Stimulated activated CD8-positive, alpha-beta memory T cell treated with anti-CD3 and anti-CD28 coated beads, Interleukin-4, amount 100 ng/mL, for 1 hour (primary cell): ENCODE results near the gene CPEB4.

Source experiments
- DNase-seq, 2 donors: peaks; one replicate each; pipeline ENCODE4 v3.0.0-alpha.2; 2020; ENCODE audit warnings: low read depth in 2 of 2, low spot score in 1 of 2

CPEB4 gene

DNA sequence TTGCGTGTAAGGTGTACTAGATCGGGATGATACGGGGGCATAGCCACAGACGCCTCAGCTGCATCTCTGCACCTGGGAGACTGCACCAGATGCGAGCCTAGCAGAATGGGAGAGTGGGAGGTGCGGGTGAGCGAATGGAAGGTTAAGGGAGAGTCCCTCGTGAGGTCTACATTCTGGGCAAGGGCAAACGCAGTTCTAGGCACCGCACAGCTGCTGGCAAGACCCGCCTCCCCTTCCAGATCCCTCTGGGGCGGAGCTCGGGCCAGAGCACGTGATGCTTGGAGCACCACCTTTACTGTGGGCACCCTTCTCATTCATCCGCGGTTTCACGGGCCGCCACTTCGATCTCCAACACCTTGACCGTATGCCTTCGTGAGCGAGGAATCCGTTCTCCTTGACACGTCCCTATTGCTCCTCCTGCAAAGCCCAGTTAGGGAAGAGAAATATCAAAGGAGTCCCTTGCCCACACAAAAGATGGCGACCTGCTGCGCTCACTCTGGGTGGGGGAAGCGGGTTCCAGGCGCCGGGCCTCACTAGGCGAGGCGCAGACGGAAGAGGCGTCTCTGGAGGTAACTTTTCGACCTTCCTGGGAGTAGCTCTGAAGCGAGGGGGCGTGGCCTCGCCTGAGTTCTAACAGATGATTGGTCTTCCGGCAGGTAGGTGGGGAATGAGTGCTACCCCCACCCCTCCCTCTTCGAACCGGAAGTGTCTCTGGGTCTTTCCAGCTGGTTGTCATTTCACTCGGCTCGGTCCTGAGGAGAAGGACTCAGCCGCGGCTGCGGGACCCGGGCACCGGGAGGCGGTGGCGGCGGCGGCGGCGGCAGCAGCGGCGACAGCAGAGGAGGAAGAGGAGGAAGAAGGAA is at the start of gene CPEB4:
Gene CPEB4, plus strand, starts transcription at position 740 of the 863 bp plus-strand sequence. CDS start 1,385 bp downstream, outside the sequence.
- peak; percentile 89 to 94 for DNase-seq

- no peak for DNase-seq
Measured at GRCh38 chr5:173839117-173839713, 48.9 kb upstream of the CPEB4 start.

GRCh38 chr5:173840111-173840983 is 47.8 kb upstream of the CPEB4 start:
- DNase-seq: no peak

- DNase-seq: no peak
Measured at GRCh38 chr5:173841710-173842109, 46.4 kb upstream of the CPEB4 start.

- no peak for DNase-seq
Measured at GRCh38 chr5:173843794-173844193, 44.4 kb upstream of the CPEB4 start.

- no peak for DNase-seq
Measured at GRCh38 chr5:173845321-173845720, 42.8 kb upstream of the CPEB4 start.

GRCh38 chr5:173846929-173847501 is 41.1 kb upstream of the CPEB4 start:
- no peak for DNase-seq

GRCh38 chr5:173848986-173849596 is 39.1 kb upstream of the CPEB4 start:
- DNase-seq: no peak

GRCh38 chr5:173849908-173850307 is 38.2 kb upstream of the CPEB4 start:
- DNase-seq: no peak

GRCh38 chr5:173850659-173851058 is 37.5 kb upstream of the CPEB4 start:
- DNase-seq: no peak

DNA sequence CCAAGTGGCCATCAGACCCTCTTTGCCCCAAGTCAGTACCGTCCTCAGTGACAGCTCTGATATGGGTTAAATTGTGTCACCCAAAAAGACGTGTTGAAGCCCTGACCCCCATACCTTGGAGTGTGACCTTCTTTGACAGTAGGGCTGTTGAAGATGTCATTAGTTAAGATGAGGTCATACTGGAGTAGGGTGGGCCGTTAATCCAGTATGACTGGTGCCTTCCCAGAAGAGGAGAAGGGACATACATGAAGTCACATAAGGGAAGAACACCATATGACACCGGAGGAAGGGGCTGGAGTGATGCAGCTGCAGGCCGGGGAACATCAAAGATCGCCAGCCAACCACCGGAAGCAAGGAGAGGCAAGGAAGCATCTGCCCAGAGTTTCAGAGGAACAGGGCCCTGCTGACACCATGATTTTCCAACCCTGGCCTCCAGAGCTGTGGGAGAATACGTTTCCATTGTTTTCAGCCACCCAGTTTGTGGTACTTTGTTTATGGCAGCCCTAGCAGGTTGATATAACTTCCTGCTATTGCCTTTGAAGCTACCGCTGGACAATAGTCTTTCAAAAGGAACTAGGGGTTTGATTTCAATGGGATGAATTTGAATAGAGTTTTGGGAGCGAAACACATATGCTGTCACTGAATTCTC is 36.4 kb upstream of the CPEB4 start:
- no peak for DNase-seq

DNA sequence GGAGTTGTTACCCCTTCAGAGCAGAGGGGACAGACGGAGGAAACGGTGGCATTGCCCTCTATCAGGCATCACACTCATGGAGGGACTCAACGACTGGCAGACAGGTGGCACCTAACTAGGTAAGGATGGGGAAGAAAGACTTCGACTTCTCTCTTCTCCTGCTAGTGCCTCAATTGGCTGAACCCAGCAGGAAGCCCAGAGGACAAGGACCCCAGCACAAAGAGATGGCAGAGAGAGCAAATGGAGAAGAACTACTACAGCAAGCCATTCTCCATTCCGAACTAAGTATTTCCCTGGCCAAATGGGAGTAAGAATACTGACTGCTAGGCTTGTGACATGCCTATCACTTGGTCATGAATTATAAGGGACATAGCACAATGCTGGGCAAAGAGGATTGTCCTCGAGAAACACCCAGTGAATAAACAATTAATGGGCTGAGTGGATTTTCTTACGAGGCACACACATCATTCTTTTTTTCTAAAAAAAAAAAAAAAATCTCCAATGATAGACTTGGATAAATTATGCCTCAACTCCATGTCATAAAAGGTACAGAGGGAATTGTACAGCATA is 35.3 kb upstream of the CPEB4 start:
- no peak for DNase-seq

DNA sequence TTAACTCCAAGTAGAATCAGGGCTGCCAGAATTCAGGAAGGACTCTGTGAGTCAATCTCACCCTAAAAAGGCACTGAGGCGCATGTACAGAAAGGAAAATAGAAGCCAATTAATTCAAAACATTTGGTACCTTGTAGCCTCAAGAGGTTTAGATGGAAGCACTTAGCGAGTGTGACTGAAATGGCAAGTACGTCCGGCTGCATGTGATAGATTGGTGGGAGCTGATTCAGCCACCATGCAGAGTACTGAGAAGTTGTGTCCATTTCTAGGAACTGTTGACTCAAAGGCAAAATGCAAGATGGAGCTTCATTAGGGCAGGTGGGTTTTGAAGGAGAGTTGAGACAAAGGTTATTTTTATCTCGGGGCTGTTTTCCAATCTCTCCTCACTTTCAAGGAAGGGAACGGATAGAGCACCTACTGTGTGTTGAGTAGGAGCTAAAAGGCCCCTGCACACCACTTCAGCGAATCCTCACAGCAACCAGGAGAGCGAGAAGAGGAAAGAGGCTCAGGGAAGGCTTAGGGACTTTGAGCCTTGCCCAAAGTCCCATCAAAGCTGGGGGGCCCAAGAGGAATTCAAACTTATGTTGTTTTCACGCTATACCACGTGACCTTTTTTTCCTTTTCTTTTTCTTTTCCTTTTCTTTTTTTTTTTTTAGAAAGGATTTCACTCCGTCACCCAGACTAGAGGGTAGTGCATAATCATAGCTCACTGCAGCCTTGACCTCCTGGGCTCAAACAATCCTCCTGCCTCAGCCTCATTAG is 34.6 kb upstream of the CPEB4 start:
- no peak for DNase-seq

DNA sequence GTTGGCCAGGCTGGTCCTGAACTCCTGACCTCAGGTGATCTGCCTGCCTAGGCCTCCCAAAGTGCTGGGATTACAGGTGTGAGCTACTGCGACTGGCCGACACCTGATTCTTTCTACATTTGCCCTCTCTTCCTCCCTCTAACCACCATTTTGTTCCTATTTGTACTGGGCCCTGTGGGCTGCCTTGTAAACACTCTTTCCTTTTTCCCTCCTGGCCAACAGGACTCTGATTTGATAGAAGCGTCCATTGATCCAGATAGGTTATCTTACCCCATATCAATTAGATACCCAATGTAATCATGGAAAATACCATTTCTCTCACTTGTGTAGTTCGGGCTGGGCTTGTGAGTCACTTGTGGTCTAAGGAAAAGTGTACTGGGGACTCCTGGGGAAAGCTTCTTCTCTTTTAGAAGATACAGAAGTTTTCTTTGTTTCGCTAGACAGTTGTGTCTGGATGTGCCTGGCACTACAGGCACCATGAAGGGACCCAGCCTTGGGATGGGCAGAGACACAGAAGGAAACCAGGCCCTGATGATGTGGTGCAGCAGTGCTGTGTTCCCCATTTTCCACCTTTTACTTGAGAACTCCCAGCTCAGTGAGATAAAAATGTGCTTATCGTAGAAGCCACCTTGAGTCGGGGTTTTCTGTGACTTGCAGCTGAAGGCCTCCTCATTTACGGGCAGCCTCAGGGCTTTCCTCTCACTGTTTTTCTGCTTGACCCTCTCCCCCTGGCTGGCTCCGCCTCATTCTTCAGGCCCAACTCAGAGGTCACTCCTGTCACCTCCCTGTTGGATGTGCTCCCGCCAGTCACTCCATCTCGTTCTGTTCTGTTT is 32.8 kb upstream of the CPEB4 start:
- no peak for DNase-seq

DNA sequence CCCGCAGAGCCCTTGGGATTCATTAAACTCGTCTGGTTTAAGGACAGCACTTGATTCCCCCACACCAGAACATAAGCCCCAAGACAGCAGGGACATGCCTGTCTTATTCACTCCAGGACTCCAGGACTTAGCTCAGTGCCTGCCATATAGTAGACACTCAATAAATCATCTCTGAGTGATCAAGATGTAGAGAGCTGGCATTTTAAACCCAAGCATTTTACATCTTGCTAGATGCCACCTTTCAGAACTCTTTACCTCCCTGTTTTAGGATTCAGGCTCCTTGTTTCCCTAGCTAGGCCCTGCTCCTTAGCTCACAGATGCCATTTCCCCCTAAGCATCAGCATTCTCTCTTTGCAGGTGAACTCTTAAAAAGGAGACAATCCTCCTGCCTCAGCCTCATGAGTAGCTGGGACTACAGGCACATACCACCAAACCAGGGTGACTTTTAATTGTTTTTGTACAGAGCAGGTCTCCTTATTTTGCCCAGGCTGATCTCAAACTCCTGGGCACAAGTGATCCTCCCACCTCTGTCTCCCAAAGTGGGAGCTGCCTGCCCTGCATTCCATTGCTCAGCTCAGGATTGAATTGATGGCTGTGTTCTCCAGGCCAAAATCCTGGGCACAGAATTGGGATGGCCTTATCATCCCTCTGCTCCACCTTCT is 32.0 kb upstream of the CPEB4 start:
- no peak for DNase-seq

GRCh38 chr5:173857234-173857633 is 30.9 kb upstream of the CPEB4 start:
- no peak for DNase-seq

DNA sequence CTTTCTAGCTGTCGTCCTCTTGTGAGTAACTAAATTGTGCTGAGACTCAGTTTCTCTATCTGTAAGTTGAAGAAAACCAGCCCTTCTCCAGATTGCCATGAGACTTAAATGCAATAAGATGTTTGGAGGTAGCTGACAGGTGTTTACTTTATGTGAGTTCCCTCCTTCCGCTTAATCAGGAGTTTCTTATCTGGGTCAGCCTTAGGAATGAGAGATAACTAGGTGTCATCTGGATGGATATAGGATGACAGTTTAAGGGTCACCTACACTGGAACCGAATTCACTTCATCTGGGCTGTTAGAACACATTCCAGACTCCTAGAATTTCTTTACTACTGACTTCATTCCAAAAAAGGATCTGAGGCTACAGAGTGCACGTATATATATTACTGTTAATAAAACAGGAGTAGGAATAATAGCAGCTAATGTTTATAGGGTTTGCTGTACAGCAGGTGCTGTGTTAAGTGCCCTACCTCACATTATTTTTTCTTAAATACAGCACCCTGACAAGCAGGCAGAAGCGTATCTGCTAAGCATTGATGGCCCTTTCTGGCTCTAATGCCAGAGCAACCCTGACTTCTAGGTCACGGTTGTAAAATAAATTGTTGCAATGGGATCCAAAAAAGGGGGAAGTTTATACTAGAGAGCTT is 30.0 kb upstream of the CPEB4 start:
- DNase-seq: no peak
